Mesendoderm (in vitro differentiated cells): ENCODE results near the gene USP2.

ENCODE experiments used
- DNase-seq: peaks from one replicate; pipeline ENCODE4 v3.0.0; 2013
- H2AK5ac ChIP-seq: 2 replicates; pipeline ENCODE4 v1.6.1; 2013; ENCODE audit warnings: low read length, inconsistent platforms
- H2BK120ac ChIP-seq: 2 replicates; pipeline ENCODE4 v1.6.1; 2013; ENCODE audit warnings: low read depth, mild to moderate bottlenecking, low read length, moderate library complexity, mixed read lengths
- H2BK15ac ChIP-seq: replicated peaks from 2 replicates; pipeline ENCODE4 v1.6.1; 2013; ENCODE audit warnings: low read depth, mild to moderate bottlenecking, moderate library complexity
- H2BK5ac ChIP-seq: 2 replicates; pipeline ENCODE4 v1.6.1; 2013; ENCODE audit warnings: low read length, inconsistent platforms
- H3K18ac ChIP-seq: 2 replicates; pipeline ENCODE4 v1.6.1; 2013; ENCODE audit warnings: mild to moderate bottlenecking, low read length, mixed read lengths
- H3K23ac ChIP-seq: one replicate; pipeline ENCODE4 v1.6.1; 2013; ENCODE audit warnings: low read length
- H3K27ac ChIP-seq: 2 replicates; pipeline ENCODE4 v1.5.1; 2013; ENCODE audit warnings: low read depth, mild to moderate bottlenecking, inconsistent platforms, low read length, moderate library complexity
- H3K27me3 ChIP-seq: 2 replicates; pipeline ENCODE4 v1.6.1; 2013; ENCODE audit warnings: low read length, control low read depth, mild to moderate bottlenecking, inconsistent platforms; ENCODE audit not compliant: insufficient read depth, poor library complexity
- H3K36me3 ChIP-seq: 2 replicates; pipeline ENCODE4 v1.6.1; 2013; ENCODE audit warnings: low read length, inconsistent platforms; ENCODE audit not compliant: control insufficient read depth, insufficient read depth
- H3K4ac ChIP-seq: one replicate; pipeline ENCODE4 v1.6.1; 2013; ENCODE audit warnings: low read depth, mild to moderate bottlenecking, low read length, moderate library complexity
- H3K4me1 ChIP-seq: 2 replicates; pipeline ENCODE4 v1.6.1; 2013; ENCODE audit warnings: low read depth, low read length, inconsistent platforms; ENCODE audit not compliant: control insufficient read depth
- H3K4me2 ChIP-seq: 2 replicates; pipeline ENCODE4 v1.6.1; 2013; ENCODE audit warnings: low read length
- H3K4me3 ChIP-seq: 2 replicates; pipeline ENCODE4 v1.5.1; 2013; ENCODE audit warnings: mild to moderate bottlenecking, low read length
- H3K56ac ChIP-seq: one replicate; pipeline ENCODE4 v1.6.1; 2013; ENCODE audit warnings: low read length
- H3K79me1 ChIP-seq: 2 replicates; pipeline ENCODE4 v1.6.1; 2013; ENCODE audit warnings: low read length, inconsistent platforms
- H3K79me2 ChIP-seq: 2 replicates; pipeline ENCODE4 v1.6.1; 2013; ENCODE audit warnings: mild to moderate bottlenecking, low read length; ENCODE audit not compliant: control insufficient read depth, insufficient read depth
- H3K9ac ChIP-seq: 2 replicates; pipeline ENCODE4 v1.6.1; 2013; ENCODE audit warnings: low read length, inconsistent platforms
- H4K5ac ChIP-seq: one replicate; pipeline ENCODE4 v1.6.1; 2013; ENCODE audit warnings: low read length
- H4K8ac ChIP-seq: one replicate; pipeline ENCODE4 v1.6.1; 2013; ENCODE audit warnings: low read depth, mild to moderate bottlenecking, control low read depth, low read length, moderate library complexity
- WGBS: extraction: QIAGEN DNeasy Blood & Tissue Kit; methylation state at CpG from one replicate; pipeline ENCODE4 v1.1.7; 2013; ENCODE audit warnings: low lambda C conversion rate, missing lambda C conversion rate; ENCODE audit not compliant: insufficient coverage; ENCODE audit errors: extremely low coverage; 5-methylcytosine and 5-hydroxymethylcytosine counted together

Gene USP2

GRCh38 chr11:119361941-119362725, 19.4 kb downstream of the USP2 start:
- no peak overlapping the region for H3K27ac ChIP-seq
- H3K79me1 ChIP-seq = no peaks in the 10 kb centered on the region
- H2BK5ac ChIP-seq = no peak overlapping the region
- no peak for DNase-seq
- no CpG with 5 or more reads among the region's 11 CpGs for WGBS
- peaks cover 7% of the 10 kb centered on the region for H3K27me3 ChIP-seq
- H3K4me3 ChIP-seq = no peak overlapping the region
- H2BK15ac ChIP-seq = no peak overlapping the region
- no peak overlapping the region for H3K4ac ChIP-seq
- H3K23ac ChIP-seq = peak overlapping the region; percentile 19
- H4K8ac ChIP-seq = no peak overlapping the region
- H2BK120ac ChIP-seq = no peak overlapping the region
- H4K5ac ChIP-seq = no peak overlapping the region
- H3K4me2 ChIP-seq = no peak overlapping the region
- no peaks in the 10 kb centered on the region for H3K36me3 ChIP-seq
- H3K79me2 ChIP-seq = no peaks in the 10 kb centered on the region
- H3K56ac ChIP-seq = peak overlapping the region; percentile 18
- no peak overlapping the region for H3K18ac ChIP-seq
- H2AK5ac ChIP-seq = no peak overlapping the region
- H3K4me1 ChIP-seq = peaks cover 8% of the 10 kb centered on the region
- H3K9ac ChIP-seq = no peak overlapping the region

- H3K4me1 ChIP-seq = peaks cover 8% of the 10 kb centered on the region
- H3K4me2 ChIP-seq = no peak overlapping the region
- peaks cover 7% of the 10 kb centered on the region for H3K27me3 ChIP-seq
- H4K5ac ChIP-seq = no peak overlapping the region
- H2AK5ac ChIP-seq = no peak overlapping the region
- no peak overlapping the region for H3K4me3 ChIP-seq
- no peak overlapping the region for H3K27ac ChIP-seq
- H4K8ac ChIP-seq = no peak overlapping the region
- no peak overlapping the region for H2BK5ac ChIP-seq
- no peak overlapping the region for H3K4ac ChIP-seq
- peak; percentile 95 for DNase-seq
- no peak overlapping the region for H3K18ac ChIP-seq
- no peak overlapping the region for H3K23ac ChIP-seq
- no peaks in the 10 kb centered on the region for H3K79me2 ChIP-seq
- H3K36me3 ChIP-seq = no peaks in the 10 kb centered on the region
- no peak overlapping the region for H2BK15ac ChIP-seq
- H3K56ac ChIP-seq = no peak overlapping the region
- no peak overlapping the region for H3K9ac ChIP-seq
- no peak overlapping the region for H2BK120ac ChIP-seq
- WGBS = no CpG with 5 or more reads among the region's 8 CpGs
- no peaks in the 10 kb centered on the region for H3K79me1 ChIP-seq
Measured at GRCh38 chr11:119361056-119361787, 20.3 kb downstream of the USP2 start.

GRCh38 chr11:119359365-119360214, 21.9 kb downstream of the USP2 start:
- no peak overlapping the region for H2AK5ac ChIP-seq
- H3K4me3 ChIP-seq = no peak overlapping the region
- H4K8ac ChIP-seq = no peak overlapping the region
- H3K79me1 ChIP-seq = no peaks in the 10 kb centered on the region
- peaks cover 8% of the 10 kb centered on the region for H3K4me1 ChIP-seq
- H3K18ac ChIP-seq = no peak overlapping the region
- H3K79me2 ChIP-seq = no peaks in the 10 kb centered on the region
- no peak overlapping the region for H2BK5ac ChIP-seq
- no peaks in the 10 kb centered on the region for H3K36me3 ChIP-seq
- H3K23ac ChIP-seq = no peak overlapping the region
- no peak overlapping the region for H3K9ac ChIP-seq
- no peak overlapping the region for H4K5ac ChIP-seq
- peaks cover 5% of the 10 kb centered on the region for H3K27me3 ChIP-seq
- no peak for DNase-seq
- WGBS = no CpG with 5 or more reads among the region's 10 CpGs
- no peak overlapping the region for H3K27ac ChIP-seq
- H3K4ac ChIP-seq = no peak overlapping the region
- H3K56ac ChIP-seq = no peak overlapping the region
- H3K4me2 ChIP-seq = no peak overlapping the region
- no peak overlapping the region for H2BK15ac ChIP-seq
- no peak overlapping the region for H2BK120ac ChIP-seq

GRCh38 chr11:119357074-119357473, 24.4 kb downstream of the USP2 start:
- Histone ChIP-seq H3K4me2 (no peak overlapping the region), H2BK120ac (no peak overlapping the region), H3K56ac (no peak overlapping the region), H3K36me3 (no peaks in the 10 kb centered on the region), H3K79me2 (no peaks in the 10 kb centered on the region), H2BK5ac (no peak overlapping the region), H3K9ac (no peak overlapping the region), H3K79me1 (no peaks in the 10 kb centered on the region), H3K18ac (peak overlapping the region; percentile 2), H3K27me3 (no peaks in the 10 kb centered on the region), H3K4me1 (peaks cover 8% of the 10 kb centered on the region), H3K4me3 (no peak overlapping the region), H2AK5ac (no peak overlapping the region), H2BK15ac (no peak overlapping the region), H4K5ac (no peak overlapping the region), H3K4ac (no peak overlapping the region), H3K23ac (no peak overlapping the region), H4K8ac (no peak overlapping the region), H3K27ac (no peak overlapping the region)
- no CpG with 5 or more reads among the region's 13 CpGs for WGBS
- no peak for DNase-seq

- H4K5ac ChIP-seq = no peak overlapping the region
- no peaks in the 10 kb centered on the region for H3K36me3 ChIP-seq
- peak; percentile 90 for DNase-seq
- no peaks in the 10 kb centered on the region for H3K27me3 ChIP-seq
- peak overlapping the region; percentile 94 for H3K56ac ChIP-seq
- H3K27ac ChIP-seq = no peak overlapping the region
- no peak overlapping the region for H4K8ac ChIP-seq
- H3K4me2 ChIP-seq = peak overlapping the region; percentile 100
- H2BK5ac ChIP-seq = peak overlapping the region; percentile 47
- peak overlapping the region; percentile 81 for H3K23ac ChIP-seq
- H3K79me2 ChIP-seq = no peaks in the 10 kb centered on the region
- H3K79me1 ChIP-seq = no peaks in the 10 kb centered on the region
- peak overlapping the region; percentile 46 for H3K4me3 ChIP-seq
- peak overlapping the region; percentile 56 for H3K4ac ChIP-seq
- H2BK120ac ChIP-seq = no peak overlapping the region
- peak overlapping the region; percentile 89 for H3K18ac ChIP-seq
- peaks cover 2% of the 10 kb centered on the region for H3K4me1 ChIP-seq
- H3K9ac ChIP-seq = peak overlapping the region; percentile 93
- no peak overlapping the region for H2AK5ac ChIP-seq
- no CpG with 5 or more reads among the region's 54 CpGs for WGBS
- peak overlapping the region; percentile 48 for H2BK15ac ChIP-seq
Measured at GRCh38 chr11:119356349-119357031, 25.0 kb downstream of the USP2 start.
